Mucosa of gallbladder (tissue), 1 donor: ENCODE results near the gene FBXL2. TPM values are rescaled to one million over a fixed set of nuclear protein-coding genes. Genes with fewer than 3 reads are reported as not detected.
"Not testable (repeated sequence)": the region's sequence is repeated elsewhere in the genome, so short reads cannot be mapped to it uniquely, and the experiment has no call there.

Experiments
- DNase-seq: peaks from one replicate; pipeline ENCODE4 v3.0.0-alpha.2; 2020; ENCODE audit warnings: low spot score
- total RNA-seq: library from RNA; stranded (reverse); gene quantifications from one replicate; pipeline ENCODE4 v1.2.1, GENCODE V29; 2021
- donor health status: DM: no; HTN: no; CAD: no.

FBXL2 gene
- total RNA-seq, 1 donor from 2014 or later, result 8.4 TPM

DNA sequence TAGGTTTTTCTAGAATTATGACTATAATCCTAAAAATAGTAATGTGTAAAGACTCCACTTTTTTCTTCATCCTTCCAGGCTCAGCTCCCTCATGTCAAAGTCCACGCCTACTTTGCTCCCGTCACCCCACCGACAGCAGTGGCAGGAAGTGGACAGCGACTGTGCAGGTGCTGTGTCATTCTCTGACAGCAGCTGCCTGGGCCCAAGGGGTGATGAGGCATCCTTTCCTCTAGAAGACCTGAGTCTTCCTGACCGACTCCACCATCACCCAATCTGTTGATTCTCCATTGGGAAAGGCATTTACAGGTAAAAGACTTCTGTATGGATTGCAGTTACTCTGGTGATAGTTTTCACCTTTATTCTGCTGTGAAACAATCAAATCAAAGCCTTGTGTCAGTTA lies 108.2 kb downstream of the FBXL2 start:
- no peak for DNase-seq

DNA sequence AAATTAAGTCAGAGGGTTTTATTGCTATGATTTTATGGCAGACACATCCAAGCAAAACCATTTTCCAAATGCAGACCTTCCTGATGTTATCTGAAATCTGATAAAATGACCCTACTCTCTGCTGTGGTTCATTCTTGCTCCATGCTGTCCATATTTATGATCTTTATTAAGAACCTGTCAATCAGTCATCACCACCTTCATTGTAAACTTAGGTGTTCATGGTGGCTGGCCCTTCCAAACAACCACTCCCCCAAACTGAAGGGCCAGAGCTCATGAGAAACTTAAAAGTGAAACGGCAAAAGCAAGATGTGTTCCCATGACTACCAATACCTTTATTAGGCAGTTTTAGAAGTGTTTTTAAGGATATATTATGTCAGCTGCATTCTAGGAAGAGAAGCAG lies 109.4 kb downstream of the FBXL2 start:
- DNase-seq, result no peak

DNA sequence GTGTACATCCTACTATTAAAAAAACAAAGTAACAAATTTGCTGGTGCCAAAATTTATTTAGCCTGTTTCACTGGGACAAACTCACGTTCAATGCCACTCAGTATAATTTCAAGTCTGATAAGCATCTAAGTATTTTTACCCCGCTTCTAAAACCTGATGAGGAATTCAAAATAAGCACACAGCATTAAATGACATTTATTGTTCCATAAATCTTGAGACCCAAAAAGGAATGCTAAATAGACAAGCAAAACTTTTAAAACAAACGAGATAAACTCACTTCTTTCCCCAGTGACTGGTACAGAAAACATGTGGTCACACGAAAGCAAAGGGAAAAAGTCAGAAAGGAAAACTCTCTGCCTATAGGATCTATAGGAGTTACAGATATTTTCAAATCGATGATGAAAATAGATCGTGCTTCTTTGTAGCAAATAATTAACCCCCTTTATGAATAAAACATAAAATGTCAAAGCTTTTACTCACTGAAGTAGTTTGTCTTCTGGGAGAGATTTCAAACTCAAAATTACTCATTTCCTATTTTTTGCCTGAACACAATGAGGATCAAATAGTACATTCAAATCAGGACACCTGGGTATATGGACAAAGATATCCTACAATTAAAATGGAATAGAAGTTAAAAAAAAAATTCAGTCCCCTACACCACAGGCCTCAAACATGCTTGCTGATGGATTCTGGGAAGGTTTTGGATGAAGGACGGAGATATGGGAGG lies 111.3 kb downstream of the FBXL2 start:
- DNase-seq, result no peak

DNA sequence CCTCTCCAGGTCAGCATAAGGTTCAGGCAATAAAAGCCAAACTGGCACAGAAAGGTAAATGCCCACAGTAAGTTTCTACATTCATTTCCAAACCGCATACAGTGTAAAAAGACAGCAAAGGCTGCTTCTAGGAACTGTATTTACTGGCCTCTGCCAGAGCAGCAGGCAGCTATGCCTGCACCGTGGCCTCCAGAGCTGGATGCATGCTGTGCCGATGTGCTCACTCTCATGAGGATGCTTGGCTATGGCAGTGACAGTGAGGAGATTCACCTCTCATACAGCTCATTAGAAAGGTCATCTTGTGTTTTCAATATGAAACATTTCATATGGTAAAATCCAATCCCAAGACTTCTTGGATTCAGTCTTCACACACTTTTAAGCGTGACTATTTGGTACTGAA lies 112.7 kb downstream of the FBXL2 start:
- DNase-seq, result no peak

DNA sequence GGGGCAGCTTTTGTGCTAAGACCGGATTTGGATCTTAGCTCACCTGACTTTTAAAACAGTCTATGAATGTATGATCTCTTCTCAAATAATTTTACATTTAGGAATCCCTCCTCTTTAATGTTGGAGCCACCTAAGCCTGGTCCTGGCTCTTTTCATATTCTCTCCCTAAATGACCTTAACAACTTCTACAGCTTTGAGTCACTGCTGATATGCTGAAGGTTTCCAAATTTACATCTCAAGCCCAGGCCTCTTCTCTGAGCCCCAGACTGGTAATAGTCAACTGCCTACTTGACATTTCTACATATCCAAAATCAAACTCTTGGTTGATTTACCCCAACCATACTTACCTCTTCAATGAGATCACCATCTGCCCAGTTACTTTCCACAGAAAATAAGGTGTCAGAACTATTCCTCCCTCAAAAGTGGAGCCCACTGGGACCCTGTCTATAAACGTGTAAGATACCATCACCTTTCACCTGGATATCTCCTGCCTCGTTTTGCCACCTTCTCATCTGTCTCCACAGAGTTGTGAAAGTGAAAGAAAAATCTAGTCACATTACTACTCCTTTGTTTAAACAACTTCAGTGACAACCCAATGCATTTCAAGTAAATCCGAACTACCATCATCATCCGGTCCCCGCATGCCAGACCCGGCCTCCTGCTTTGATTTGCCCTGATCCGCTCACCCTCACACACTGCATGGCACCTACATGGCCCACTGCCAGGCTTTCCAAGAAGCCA lies 114.2 kb downstream of the FBXL2 start:
- no peak for DNase-seq

DNA sequence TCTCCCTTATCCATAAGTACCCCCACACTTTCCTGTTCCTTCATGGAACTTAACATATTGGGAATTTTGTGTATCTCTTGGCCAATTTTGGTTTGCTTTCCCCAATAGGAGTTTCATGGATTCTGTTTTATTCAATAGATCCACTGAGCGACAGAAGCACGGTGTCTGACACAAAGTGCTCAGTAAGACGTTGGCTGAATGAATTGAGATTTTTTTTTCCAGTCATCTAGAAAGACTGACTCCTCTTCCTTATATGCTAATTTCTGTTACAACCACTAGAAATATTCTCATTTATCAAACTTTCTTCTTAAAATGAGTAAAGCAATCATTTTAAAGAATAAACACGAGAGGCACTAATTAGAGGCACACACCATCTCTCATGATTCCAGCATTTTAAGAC lies 114.9 kb downstream of the FBXL2 start:
- no peak for DNase-seq

DNA sequence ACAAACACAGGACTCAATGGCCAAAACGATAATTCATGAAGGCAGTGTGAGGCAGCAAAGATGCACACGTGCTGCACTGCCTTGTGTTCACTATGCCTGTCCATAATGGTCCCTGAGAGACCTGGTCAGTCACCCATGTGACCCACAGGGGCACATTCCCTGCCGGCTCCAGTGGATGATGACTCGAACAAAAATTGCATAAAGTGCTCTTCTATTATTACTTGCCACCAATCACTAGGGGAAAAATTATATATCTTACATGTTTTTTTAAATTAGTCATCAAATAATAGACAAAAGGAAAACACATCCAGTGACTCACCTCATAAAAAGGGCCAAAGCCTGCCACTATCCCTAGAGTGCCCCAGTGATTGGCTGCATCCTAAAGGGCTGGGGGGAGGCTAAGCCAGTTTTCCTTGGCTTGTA lies 115.5 kb downstream of the FBXL2 start:
- no peak for DNase-seq

DNA sequence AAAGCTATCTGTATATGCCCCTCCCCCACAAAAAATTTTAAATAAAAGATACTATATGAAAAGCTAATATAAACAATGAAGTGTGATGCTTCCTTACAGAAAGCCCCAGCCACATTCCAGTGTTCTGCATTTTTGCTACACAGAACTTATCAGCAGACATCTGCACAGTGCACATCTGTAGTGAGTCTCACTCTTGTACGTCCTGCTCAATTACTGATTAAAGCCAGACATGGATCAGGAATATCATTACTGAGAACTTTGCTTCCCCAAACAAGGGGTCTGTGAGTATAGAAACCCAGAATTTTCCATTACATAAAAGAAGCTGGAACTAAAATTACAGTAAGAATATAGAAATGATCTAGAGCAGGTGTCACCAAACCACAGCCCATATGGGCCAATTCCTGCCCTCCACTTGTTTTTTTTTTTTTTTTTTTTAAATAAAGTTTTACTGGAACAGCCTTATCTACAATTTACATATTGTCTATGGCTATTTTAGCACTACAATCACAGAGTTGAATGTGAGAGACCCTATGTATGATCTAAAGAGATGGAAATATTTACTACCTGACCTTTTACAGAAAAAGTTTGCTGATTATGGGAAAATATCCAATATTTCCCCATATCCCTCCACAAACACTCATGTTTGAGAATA lies 117.3 kb downstream of the FBXL2 start:
- DNase-seq, result no peak

DNA sequence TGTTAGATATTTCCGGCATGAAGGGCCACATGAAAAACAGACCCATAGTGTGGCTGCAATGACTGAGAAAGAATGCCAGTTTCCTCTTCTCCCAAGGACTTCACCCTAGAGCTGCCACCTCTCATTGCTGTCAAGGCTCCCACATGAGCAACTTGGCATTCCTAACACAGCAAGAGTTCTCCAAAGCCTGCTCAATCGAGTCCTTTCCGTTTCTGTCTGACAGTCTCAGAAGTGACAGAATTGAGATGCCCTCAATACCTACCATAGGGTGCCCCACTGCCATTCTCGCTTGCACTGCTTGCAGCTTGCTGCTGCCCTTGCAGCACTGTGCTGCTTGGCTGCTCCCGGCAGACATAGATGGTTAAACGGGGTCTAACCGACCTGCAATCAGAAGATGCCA lies 118.7 kb downstream of the FBXL2 start:
- DNase-seq, result no peak

DNA sequence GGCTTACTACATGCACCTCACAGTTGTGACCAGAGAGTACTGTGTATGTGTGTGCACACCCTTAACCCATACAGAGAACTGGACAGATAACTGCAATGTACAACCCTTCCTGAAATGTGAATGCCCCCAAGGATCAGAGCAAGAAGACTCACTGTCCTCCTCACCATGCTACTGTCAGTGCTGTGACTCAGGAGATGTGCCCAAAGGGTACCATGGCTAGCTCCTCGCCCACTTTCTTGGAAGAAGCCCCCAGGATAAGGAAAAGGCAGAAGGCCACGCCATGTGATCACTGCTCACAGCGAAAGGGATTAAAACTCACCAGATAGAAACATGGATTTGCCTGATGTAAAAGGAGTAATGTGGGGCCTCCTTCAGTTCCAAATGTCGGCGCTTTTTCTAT lies 121.2 kb downstream of the FBXL2 start:
- no peak for DNase-seq

DNA sequence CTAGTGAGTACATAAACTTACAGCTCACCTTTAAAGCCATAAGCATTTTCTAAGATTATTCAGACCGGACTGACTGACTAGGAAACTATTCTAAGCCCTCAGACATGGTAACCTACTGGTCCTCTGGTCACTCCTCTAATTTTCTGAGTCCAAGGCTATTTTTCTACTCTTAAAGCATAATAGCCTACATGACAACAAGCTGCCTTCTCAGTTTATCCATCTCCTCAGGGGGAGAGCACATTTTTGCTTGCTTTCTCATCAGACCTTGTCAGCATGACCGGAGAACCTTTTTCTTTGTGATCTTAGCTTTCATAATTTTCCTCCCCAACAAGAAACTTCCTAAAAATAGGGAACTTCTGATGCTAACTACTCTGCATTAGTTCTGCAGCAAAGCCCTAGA lies 124.5 kb downstream of the FBXL2 start:
- DNase-seq, result no peak

DNA sequence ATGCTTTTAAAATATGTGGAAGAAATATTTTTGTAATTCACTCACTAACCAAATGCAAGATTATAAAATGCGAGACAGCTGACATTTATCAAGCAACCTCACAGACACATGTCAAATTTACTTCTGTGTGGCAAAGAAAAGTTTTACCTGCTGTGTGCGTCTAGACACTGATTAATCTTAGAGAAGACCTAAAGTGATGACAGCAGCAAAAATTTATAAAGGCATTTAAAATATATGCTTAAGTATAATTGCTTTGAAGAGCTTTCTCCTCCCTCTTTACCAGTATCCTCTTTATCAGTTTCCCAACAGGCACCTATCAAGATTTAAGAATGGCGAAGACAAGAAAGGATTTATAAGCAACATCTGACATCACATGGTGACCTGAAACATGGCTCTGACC lies 125.7 kb downstream of the FBXL2 start:
- DNase-seq, result no peak

DNA sequence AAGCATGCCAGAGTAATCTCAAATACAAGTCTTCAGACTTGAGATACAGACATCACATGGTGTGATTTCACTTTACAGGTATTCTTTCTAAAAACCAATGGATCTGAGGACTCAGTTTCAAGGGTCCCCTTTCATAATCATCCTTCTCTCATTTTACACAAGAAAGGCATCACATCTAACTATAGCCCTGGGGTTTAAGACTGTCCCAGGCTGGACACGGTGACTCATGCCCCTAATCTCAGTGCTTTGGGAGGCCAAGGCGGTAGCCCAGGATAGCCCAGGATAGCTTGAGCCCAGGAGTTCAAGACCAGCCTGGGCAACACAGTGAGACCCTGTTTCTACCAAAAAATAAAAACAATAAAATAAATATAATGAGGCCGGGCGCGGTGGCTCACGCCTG lies 126.5 kb downstream of the FBXL2 start:
- no peak for DNase-seq

DNA sequence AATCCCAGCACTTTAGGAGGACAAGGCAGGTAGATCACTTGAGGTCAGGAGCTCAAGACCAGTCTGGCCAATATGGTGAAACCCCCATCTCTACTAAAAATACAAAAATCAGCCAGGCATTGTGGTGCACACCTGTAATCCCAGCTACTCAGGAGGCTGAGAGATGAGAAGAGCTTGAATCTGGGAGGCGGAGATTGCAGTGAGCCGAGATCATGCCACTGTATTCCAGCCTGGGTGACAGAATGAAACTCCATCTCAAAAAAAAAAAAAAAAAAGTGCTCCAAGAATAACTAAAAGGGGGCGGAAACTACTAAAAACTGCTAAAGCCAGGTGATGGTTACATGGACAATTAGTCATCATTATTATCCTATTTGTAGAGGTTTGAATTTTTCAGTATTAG lies 133.6 kb downstream of the FBXL2 start:
- DNase-seq, result not testable (repeated sequence)

DNA sequence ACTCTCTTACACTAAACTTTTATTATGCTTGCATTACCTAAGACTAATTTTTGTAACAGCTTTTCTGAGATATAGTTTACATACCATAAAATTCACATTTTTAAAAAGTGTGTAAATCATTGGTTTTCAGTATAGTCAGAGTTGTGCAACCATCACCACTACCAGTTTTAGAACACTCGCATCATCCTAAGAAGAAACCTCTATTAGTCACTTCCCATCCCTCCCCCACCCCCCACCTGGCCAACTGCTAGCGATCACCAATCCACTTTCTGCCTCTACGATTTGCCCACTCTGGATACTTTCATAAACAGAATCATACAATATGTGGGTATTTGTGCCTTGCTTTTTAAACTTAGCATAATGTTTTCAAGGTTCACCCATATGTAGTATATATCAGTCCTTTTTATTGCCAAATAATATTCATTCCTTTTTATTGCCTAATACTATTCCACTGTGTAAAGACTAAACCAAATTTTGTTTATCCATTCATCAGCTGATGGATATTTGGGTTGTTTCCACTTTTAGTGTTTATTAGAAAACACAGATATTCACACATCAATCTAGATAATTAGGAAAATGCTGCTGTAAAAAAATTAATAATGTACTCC lies 139.9 kb downstream of the FBXL2 start:
- no peak for DNase-seq

DNA sequence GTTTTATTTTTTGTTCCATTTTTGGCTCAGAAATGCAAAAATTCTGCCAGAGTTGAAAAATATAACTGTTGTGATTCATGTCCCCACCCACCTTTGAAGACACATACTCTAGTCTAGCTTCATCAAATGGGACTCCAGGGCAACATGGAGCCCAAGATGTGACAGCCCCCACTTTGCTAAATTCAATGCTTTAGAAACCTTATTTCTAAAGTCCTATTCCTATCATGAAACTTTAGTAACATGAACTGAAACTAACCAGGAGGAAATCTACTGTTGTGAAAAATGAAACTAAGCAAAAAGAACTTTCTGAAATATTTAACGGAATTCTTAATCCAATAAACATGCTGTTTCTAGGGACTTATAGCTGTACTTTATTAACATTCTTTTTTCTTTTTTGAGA lies 142.7 kb downstream of the FBXL2 start:
- DNase-seq, result no peak

DNA sequence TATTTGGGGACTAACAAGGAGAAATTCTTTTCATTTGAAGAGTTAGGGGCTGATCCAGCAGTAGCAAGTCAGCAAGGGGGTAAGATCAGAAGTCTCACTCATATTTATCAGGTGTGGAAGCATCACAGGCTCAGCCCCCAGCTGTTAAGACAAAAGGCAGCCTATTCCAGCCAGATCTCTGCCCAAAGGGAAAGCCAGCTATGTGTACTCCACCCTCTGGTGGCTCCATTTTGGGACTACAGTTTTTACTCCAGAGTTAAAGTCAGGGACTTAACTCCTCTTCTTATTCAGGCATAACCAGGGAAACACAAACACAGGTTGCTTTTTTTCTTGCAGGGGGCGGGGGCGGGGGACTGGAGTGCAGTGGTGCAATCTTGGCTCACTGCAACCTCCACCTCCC lies 143.7 kb downstream of the FBXL2 start:
- DNase-seq, result no peak

DNA sequence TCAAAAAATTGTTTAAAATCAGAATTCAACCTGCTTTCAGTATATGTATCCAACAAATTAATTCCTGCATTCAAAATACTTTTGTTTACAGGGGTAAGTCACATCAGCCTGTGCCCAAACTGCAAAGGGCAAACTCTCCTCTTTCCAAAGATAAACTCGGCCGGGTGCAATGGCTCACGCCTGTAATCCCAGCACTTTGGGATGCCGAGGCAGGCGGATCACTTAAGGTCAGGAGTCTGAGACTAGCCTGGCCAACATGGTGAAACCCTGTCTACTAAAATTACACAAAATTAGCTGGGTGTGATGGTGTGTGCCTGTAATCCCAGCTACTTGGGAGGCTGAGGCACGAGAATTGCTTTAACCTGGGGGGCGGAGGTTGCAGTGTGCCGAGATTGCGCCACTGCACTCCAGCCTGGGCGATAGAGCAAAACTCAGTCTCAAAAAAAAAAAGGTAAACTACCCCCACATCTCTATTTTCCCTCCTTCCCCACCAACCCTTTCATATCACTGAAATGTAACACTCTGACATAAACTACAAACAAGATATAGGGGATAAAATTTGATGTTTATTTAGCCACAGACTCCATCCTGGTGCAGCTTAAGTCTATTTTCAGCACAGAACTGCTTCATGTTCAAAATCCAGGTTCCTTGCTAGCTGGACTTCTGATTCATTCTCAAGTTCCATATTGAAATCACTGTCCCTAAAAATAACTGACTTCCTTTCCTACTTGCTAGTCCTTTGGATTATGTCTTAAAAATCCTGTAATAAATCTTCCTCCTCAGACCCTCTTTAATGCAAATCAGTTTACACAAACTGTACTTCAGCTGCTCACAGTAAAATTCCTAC lies 147.6 kb downstream of the FBXL2 start:
- no peak for DNase-seq

DNA sequence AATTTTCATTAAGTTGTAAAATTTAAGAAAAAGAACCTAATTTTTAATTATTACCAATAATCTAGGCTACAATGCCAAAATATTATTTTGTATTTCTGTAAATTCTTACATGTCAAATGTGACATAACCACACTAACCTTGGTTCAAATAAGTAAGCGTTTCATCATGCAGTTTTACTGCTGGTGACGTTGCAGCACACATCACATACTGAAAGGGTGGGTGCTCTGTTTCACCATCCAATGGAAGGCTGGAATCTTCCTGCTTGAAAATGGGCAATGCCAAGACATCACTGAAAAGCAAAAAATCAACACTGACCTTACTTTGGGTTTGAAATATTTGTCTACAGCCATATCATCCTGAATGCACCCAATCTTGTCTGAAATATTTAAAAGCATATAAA lies 148.2 kb downstream of the FBXL2 start:
- no peak for DNase-seq

DNA sequence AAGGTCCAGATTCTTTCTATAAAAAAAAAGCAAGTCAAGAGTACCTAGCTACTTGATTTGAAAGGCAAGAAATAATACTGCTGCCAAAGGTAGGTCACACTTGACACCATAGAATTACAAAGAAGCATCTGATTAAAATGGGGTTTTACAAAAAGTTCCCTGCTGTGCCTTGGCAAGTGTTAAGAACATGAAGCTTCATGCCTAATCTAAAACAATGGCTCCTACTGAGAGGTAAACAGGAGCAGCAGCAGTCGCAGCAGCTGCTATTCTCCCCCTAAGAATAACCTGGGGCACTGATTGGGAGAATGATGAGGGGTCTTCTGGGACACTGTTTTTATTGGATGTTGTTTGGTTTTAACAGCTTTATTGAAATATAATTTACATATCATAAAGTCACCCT lies 148.8 kb downstream of the FBXL2 start:
- no peak for DNase-seq

DNA sequence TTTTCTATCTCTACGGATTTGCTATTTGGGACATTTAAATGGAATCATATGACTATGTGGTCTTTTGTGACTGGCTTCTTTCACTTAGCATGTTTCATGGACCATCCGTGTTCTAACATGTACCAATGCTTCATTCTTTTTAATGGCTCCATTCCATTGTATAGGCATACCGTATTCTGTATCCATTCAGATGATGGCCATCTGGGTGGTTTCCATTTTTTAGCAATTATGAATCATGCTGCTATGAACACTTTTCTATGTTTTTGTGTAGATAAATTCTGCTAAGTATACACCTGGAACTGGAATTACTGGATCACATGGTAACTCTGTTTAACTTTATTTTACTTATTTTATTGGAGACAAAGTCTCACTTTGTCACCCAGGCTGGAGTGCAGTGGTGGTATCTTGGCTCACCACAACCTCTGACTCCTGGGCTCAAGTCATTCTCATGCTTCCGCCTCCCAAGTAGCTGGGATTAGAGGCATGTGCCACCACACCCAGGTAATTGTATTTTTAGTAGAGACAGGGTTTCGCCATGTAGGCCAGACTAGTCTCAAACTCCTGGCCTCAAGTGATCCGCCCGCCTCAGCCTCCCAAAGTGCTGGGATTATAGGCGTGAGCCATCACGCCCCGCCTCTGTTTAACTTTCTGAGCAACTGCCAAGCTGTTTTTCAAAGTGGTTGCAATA lies 149.5 kb downstream of the FBXL2 start:
- DNase-seq, result no peak
